Kasumi-1 (cell line): ENCODE results near the gene ATG7.
"Not testable (repeated sequence)": the region's sequence is repeated elsewhere in the genome, so short reads cannot be mapped to it uniquely, and the experiment has no call there.

Experiments used
- DNase-seq, 2 experiments: peaks; one replicate each; lab custom pipeline; 2025; lab: John Stamatoyannopoulos, UW

Gene ATG7

DNA sequence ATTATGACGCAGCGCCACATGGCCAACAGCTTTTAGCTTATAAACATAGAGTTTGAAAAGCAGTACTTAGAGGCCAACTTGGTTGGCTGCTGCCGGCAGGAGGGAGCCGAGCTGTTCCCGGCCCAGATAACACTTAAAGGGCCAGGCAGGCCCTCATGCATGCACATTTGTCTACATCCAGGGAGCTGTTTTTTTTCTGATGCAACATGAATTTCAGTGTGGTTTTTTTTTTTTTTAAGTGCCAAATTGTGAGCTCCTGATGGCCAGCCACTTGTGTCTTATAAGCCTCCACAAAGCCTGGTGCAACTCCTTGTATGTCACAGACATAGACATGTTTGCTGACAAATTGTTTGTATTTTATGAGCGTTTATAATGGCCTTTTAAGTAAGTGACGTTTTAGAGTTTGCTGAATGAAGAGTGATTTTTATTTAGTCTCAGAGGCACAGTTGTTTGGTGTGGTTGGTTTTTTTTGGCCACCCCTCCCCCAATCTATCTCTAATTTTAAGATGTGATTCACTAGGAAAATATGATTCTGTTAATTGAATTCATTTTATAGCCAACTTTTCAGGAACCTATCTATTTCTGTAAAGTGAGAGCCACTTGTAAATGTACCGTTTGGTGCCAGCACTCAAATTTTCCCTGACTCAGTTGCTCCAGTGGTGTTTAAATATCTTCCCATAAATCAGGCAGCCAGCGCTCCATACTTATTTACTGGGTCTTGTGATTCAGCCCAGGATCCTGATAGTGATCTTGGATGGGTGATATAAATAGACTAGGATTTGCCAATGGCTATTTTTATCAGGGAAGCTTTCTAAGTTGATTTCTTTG lies 237.2 kb downstream of the ATG7 start:
- no peak for DNase-seq

- DNase-seq: no peak
These were observed 237.8 kb downstream of the ATG7 start for GRCh38 chr3:11510001-11510340.

DNA sequence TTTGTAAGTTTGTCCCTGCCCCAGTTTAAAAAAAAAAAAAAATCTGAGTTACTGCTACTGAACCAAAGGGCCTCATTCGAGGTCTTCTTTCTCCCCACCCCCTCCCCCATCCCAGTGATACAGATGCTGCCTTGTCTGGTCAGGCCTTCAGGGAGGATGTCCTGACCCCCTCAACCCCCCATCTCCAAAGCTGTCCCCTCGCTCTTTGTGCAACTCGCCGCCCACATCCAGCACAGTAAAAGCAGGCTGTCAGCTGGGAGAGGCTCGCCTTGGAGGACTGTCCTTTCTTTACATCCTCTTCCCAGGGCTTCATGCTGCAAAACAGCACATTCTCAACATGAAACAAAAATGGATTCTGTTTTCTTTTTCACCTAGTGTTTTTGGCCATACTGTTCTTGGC lies 238.2 kb downstream of the ATG7 start:
- DNase-seq: no peak

GRCh38 chr3:11511606-11512005 lies 239.4 kb downstream of the ATG7 start:
- DNase-seq: not testable (repeated sequence)

DNA sequence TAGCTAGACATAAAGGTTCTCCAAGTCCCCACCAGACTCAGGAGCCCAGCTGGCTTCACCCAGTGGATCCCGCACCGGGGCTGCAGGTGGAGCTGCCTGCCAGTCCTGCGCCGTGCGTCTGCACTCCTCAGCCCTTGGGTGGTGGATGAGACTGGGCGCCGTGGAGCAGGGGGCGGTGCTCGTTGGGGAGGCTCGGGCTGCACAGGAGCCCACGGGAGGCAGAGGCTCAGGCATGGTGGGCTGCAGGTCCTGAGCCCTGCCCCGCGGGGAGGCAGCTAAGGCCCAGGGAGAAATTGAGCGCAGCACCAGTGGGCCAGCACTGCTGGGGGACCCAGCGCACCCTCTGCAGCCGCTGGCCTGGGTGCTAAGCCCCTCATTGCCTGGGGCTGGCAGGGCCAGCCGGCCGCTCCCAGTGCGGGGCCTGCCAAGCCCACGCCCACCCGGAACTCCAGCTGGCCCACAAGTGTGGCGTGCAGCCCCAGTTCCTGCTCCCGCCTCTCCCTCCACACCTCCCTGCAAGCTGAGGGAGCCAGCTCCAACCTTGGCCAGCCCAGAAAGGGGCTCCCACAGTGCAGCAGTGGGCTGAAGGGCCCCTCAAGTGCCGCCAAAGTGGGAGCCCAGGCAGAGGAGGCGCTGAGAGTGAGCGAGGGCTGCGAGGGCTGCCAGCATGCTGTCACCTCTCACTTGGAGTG lies 241.1 kb downstream of the ATG7 start:
- not testable (repeated sequence) for DNase-seq

- DNase-seq: no peak
These were observed 241.6 kb downstream of the ATG7 start for GRCh38 chr3:11513817-11514135.

DNA sequence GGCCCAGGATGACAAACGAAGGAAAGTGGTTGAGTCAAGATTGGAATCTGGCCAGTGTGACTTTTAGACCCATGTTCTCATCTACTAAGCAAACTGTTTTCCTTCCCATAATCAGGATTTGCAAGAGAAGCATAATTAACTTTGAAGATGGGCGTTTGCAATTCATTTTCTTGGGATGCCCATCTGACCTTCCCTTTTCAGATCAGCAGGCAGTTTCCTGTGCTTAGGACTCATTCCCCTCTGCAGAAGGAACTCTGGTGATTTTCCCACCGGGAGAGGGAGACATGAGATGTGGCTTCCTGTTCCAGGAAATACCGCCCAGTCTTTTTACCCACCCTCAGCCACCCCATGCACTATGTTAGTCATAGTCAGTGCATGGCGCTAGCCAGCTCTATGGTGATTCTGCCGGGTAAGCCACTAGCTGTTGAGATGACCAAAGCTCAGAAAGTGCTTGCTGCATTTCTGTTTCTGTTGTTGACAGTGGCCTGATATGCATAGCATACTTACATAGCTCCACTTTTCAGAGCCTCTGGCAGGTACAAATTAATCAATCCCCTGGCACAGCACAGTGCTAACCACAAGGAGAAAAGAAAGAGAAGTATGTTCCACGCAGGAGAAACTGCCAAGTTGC lies 242.1 kb downstream of the ATG7 start:
- DNase-seq: peak; percentile 42

- no peak for DNase-seq
These were observed 245.4 kb downstream of the ATG7 start for GRCh38 chr3:11517601-11518000.

GRCh38 chr3:11521167-11521566 lies 249.0 kb downstream of the ATG7 start:
- DNase-seq: no peak

GRCh38 chr3:11522398-11522715 lies 250.2 kb downstream of the ATG7 start:
- DNase-seq: no peak

- no peak for DNase-seq
These were observed 250.9 kb downstream of the ATG7 start for GRCh38 chr3:11522953-11523571.

DNA sequence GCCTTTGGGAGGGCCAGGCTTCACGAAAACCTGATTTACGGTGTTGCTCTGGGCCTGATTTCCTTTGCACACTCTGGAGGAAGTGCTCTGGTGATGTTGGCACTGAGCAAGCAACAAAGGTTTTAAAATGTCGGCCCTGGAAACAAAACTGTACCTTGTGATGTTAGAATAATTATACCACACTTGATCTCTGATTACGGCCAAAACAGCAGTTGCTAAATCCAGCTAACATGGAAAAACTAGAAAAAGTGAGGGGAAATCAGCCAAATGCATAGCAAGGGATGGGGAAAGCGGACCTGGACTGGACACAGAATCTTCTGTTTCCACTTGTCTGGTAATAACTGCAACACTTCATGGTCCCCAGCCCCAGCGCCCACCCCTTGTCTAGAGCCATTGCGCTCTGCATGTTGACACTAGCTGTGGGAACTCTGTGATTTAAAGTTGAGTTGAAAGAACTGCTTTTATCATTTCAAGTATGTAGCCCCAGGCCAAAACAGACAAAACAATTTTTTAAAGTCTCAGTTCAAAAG lies 251.4 kb downstream of the ATG7 start:
- no peak for DNase-seq

- DNase-seq: not testable (repeated sequence)
These were observed 253.9 kb downstream of the ATG7 start for GRCh38 chr3:11526121-11526520.

- DNase-seq: no peak
These were observed 257.1 kb downstream of the ATG7 start for GRCh38 chr3:11529281-11529680.

DNA sequence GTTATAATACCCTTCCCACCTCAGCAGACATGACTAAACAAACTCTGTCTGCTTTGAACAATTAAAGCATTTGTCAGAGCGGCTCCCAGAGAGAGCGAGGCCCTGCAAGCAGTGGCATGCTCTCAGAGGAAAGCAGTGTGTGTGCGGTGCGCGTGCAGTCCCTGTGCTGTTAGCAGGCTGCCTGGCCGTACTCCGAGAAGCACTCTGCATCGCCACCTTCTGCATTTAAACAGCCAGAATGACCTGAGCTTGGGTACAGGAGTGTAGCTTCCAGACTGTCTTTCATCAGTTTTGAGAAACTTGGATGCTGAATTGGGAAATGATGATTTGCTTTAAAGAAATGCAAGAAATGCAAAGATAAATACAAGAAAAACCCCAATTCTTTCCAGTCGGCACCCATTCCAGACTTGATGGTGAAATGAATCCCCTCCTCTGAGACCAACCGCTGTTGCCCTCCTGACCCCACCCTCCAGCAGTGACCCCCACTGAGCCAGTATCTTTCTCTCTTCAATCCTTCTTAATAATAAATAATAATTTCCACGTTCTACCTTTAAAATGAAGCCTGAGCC lies 258.0 kb downstream of the ATG7 start:
- no peak for DNase-seq

DNA sequence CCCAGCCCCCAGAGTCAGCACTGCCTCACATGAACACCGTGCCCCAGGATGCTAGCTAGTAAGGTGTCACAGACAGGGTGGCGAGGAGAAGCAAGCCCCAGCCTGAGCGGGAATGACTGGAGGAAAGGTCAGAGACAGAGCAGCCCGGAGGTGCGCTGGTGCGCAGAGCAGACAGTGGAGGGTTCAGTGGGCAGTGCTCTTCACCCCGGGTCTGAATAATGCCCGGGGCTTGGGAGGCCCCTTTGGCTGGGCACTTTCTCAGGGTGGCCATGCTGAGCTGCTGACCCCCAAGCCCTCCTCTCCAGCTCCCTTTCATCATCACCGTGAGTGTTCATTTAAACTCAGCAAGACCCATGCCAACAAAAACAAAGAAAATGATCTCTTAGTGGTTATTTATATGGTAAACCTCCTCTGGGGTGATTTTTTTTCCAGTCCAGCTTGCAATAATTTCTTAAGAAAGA lies 260.8 kb downstream of the ATG7 start:
- DNase-seq: no peak

GRCh38 chr3:11534011-11534792 lies 262.0 kb downstream of the ATG7 start:
- no peak for DNase-seq

- DNase-seq: no peak
These were observed 262.6 kb downstream of the ATG7 start for GRCh38 chr3:11534793-11535101.

GRCh38 chr3:11535243-11535960 lies 263.2 kb downstream of the ATG7 start:
- DNase-seq: no peak

DNA sequence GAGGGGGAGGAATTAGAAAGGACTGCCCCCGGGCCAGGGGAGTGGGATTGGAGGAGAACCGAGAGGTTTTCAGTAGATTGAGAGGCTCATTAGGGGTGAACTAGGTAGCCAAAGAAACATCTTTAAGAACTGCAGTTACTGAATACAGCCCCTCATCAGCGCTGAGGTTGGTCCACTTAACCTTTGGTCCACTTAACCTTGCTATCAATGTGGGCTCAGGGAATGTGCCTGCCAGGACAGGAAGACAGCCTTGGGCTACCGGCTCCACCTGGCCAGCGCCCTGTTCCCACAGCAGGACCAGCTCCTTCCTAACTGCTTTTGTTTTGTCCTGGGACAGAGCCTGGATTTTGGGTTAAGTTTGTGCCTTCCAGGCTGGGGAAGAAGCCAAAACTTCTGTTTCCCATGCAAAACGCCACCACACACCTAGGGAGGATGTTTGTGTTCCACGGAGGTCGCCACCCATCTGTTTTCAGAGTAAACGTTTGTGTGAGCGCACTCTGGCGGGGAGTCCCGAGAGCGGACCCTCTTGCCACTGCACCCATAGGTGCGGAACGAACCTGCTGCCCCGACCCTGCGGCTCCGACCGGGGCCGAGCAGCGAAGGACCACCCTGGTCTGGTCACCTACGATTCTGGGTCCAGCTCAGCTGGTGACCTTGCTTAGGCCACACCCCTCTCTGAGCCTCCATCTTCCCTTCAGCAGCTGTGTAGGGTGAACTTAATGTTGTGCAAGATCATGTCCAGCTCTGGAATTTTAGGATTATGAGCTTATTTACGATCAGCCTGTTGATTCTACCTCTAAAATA lies 264.1 kb downstream of the ATG7 start:
- no peak for DNase-seq
